Upper lobe of left lung (tissue), 6 donors: ENCODE results near the gene DCLK1. TPM values are rescaled to one million over a fixed set of nuclear protein-coding genes. Genes with fewer than 3 reads are reported as not detected.

Experiments
- ATAC-seq, 2 donors: fragments of 200-7000 bp; cut with Tn5 transposase; one replicate each; pipeline ENCODE4 v1.9.1; 2022; ENCODE audit warnings: mild to moderate bottlenecking in 2 of 2, moderate library complexity in 2 of 2; ENCODE audit not compliant: low FRiP score in 2 of 2
- DNase-seq, 2 donors: peaks; one replicate each; pipeline ENCODE4 v3.0.0-alpha.2; 2019 to 2020
- H3K27ac ChIP-seq, 4 donors: fragments of 200-600 bp; sonication (generic); one replicate each; pipeline ENCODE4 v1.5.1; 2016 to 2019
- H3K27me3 ChIP-seq, 4 donors: fragments of 200-600 bp; sonication (generic); one replicate each; pipeline ENCODE4 v1.5.1; 2017 to 2019
- H3K36me3 ChIP-seq, 4 donors: fragments of 200-600 bp; sonication (generic); one replicate each; pipeline ENCODE4 v1.5.1; 2016 to 2019
- H3K4me1 ChIP-seq, 4 donors: fragments of 200-600 bp; sonication (generic); one replicate each; pipeline ENCODE4 v1.5.1; 2018 to 2019
- H3K4me3 ChIP-seq, 4 donors: fragments of 200-600 bp; sonication (generic); one replicate each; pipeline ENCODE4 v1.5.1; 2017 to 2019; ENCODE audit warnings: mild to moderate bottlenecking in 2 of 4, moderate library complexity in 1 of 4
- H3K9me3 ChIP-seq, 4 donors: fragments of 200-600 bp; sonication (generic); one replicate each; pipeline ENCODE4 v1.5.1; 2018 to 2019
- EP300 ChIP-seq, 4 donors: sonication (generic); formaldehyde crosslinking; IDR thresholded peaks; one replicate each; pipeline ENCODE4 v1.5.1; 2017; ENCODE audit warnings: antibody characterized with exemption in 4 of 4, control low read depth in 2 of 4
- POLR2A ChIP-seq, 4 donors: fragments of 450-650 bp; IDR thresholded peaks; one replicate each; pipeline ENCODE4 v1.5.1; 2016 to 2017; ENCODE audit warnings: antibody characterized with exemption in 4 of 4, mild to moderate bottlenecking in 2 of 4
- POLR2AphosphoS5 ChIP-seq, 2 donors: sonication (generic); formaldehyde crosslinking; IDR thresholded peaks; one replicate each; pipeline ENCODE4 v1.5.1; 2017; ENCODE audit warnings: antibody characterized with exemption in 2 of 2
- WGBS, 2 donors: methylation state at CpG; one replicate each; pipeline ENCODE4 v1.1.5; 2017 to 2018; 5-methylcytosine and 5-hydroxymethylcytosine counted together
- total RNA-seq, 6 donors: library from RNA; depleted of rRNA in 4 of 6; stranded (reverse); fragments of >200 nt in 4 of 6; gene quantifications; one replicate each; pipeline versions ENCODE4 v1.1.0 to v1.2.1, GENCODE V29; 2016 to 2021
- TF ChIP-seq, protein P1 (sequence below), 6 experiments: fragments of 450-650 bp in 4 of 6; fragments of 200-600 bp in 2 of 6; sonication (generic) in 2 of 6; IDR thresholded peaks; one replicate each; pipeline ENCODE4 v1.5.1; 2016 to 2019; ENCODE audit warnings: antibody characterized with exemption in 6 of 6
- donor health status: DM: no; HTN: no; CAD: no; lungs with moderate emphysema.
- donor health status: DM: no; HTN: yes; CAD: no; lungs with severe emphysema.

Gene DCLK1
- total RNA-seq, 6 donors from 2014 or later, result 2.1 to 14.7 (median 3.9) TPM

DNA sequence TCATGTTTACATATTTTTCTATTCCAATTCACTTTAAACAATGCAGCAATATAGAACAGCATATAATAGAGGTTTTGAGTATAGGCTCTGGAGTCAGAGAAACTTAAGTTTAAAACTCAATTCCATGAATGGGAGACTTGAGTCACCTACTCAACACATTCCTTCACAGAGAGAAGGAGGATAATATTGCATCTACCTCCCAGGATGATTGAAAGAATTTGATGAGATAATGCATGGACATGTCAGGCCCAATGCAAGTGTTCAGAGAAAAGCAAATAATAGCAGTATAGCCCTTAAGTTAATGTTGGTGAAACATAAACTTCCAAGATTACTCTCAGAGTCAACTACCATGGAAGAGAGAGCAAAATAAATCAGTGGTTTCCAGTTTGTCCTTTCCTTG, 170.2 kb downstream of the DCLK1 start:
- TF ChIP-seq, protein P1, sequence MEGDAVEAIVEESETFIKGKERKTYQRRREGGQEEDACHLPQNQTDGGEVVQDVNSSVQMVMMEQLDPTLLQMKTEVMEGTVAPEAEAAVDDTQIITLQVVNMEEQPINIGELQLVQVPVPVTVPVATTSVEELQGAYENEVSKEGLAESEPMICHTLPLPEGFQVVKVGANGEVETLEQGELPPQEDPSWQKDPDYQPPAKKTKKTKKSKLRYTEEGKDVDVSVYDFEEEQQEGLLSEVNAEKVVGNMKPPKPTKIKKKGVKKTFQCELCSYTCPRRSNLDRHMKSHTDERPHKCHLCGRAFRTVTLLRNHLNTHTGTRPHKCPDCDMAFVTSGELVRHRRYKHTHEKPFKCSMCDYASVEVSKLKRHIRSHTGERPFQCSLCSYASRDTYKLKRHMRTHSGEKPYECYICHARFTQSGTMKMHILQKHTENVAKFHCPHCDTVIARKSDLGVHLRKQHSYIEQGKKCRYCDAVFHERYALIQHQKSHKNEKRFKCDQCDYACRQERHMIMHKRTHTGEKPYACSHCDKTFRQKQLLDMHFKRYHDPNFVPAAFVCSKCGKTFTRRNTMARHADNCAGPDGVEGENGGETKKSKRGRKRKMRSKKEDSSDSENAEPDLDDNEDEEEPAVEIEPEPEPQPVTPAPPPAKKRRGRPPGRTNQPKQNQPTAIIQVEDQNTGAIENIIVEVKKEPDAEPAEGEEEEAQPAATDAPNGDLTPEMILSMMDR (IDR thresholded peaks at IDR 0.05), result no peak
- TF ChIP-seq POLR2A (IDR thresholded peaks at IDR 0.05) (no peak), POLR2AphosphoS5 (IDR thresholded peaks at IDR 0.05) (no peak), EP300 (IDR thresholded peaks at IDR 0.05) (no peak)
- DNase-seq (no peak), ATAC-seq (no peak)
- Histone ChIP-seq H3K27me3 (no peaks in the 10 kb centered on the region), H3K4me1 (peaks cover 7 to 12% (median 9%) of the 10 kb centered on the region in 4 donors), H3K4me3 (no peak overlapping the region), H3K9me3 (no peaks in the 10 kb centered on the region), H3K36me3 (no peaks in the 10 kb centered on the region), H3K27ac (no peak overlapping the region)

DNA sequence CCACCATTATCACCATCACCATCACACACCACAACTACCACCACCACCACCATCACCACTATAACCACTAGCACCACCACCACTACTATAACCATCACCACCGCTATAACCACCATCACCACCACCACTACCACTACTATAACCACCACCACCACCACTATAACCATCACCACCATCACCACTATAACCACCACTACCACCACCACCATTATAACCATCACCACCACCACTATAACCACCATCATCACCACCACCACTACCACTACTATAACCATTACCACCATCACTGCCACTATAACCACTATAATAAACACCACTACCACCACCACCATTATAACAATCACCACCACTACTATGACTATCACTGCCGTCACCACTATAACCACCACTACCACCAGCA, 173.2 kb downstream of the DCLK1 start:
- no peak overlapping the region for H3K27ac ChIP-seq
- WGBS, 2 donors, result 84 to 90% methylated on average over 2 of the region's 2 CpGs

GRCh38 chr13:35957241-35957731, 173.9 kb downstream of the DCLK1 start:
- no peaks in the 10 kb centered on the region for H3K9me3 ChIP-seq
- H3K27me3 ChIP-seq, result no peaks in the 10 kb centered on the region
- no peaks in the 10 kb centered on the region for H3K4me1 ChIP-seq
- no peak for TF ChIP-seq POLR2A (IDR thresholded peaks at IDR 0.05)
- no peak for TF ChIP-seq POLR2AphosphoS5 (IDR thresholded peaks at IDR 0.05)
- no peak for TF ChIP-seq EP300 (IDR thresholded peaks at IDR 0.05)
- TF ChIP-seq, protein P1 (IDR thresholded peaks at IDR 0.05), result no peak
- H3K27ac ChIP-seq, result no peak overlapping the region
- DNase-seq (no peak), ATAC-seq (peak in 1 of 2 donors; percentile 60)
- no peaks in the 10 kb centered on the region for H3K36me3 ChIP-seq
- WGBS, 2 donors, result 68 to 70% methylated on average over 1 of the region's 1 CpG
- H3K4me3 ChIP-seq, result no peak overlapping the region

More for the DNA sequence above, 173.2 kb downstream of the DCLK1 start:
- ATAC-seq (peak in 1 of 2 donors; percentile 92), DNase-seq (no peak)
- Histone ChIP-seq H3K36me3 (no peaks in the 10 kb centered on the region), H3K27me3 (no peaks in the 10 kb centered on the region), H3K4me1 (no peaks in the 10 kb centered on the region), H3K9me3 (no peaks in the 10 kb centered on the region), H3K4me3 (no peak overlapping the region)
- TF ChIP-seq POLR2A (IDR thresholded peaks at IDR 0.05) (no peak), POLR2AphosphoS5 (IDR thresholded peaks at IDR 0.05) (no peak), EP300 (IDR thresholded peaks at IDR 0.05) (no peak)
- TF ChIP-seq, protein P1 (IDR thresholded peaks at IDR 0.05), result no peak

DNA sequence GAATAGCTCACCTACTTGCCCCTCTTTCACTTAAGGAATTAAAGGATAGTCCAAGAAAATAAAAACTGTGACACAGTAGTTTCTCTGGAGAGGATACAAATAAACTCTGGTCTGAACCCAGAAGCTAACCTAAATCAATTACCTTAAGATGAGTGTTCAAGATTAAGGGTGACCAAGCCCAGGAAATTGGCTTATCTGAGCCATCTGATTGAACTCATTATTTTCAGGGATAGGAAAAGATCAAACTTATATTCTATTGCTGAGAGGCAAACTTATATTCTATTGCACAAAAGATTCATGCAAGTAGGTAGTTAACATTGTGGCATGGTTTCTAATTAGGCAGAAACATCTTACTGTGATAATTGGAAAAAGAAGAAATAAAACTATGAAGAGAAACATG, 175.1 kb downstream of the DCLK1 start:
- no peaks in the 10 kb centered on the region for H3K9me3 ChIP-seq
- H3K4me3 ChIP-seq, result no peak overlapping the region
- DNase-seq, result no peak
- no peak overlapping the region for H3K27ac ChIP-seq
- TF ChIP-seq, protein P1 (IDR thresholded peaks at IDR 0.05), result no peak
- TF ChIP-seq POLR2AphosphoS5 (IDR thresholded peaks at IDR 0.05) (no peak), EP300 (IDR thresholded peaks at IDR 0.05) (no peak), POLR2A (IDR thresholded peaks at IDR 0.05) (no peak)
- H3K27me3 ChIP-seq, result no peaks in the 10 kb centered on the region
- no peak for ATAC-seq
- H3K4me1 ChIP-seq, result no peaks in the 10 kb centered on the region
- H3K36me3 ChIP-seq, result no peaks in the 10 kb centered on the region

GRCh38 chr13:35954207-35954560, 177.0 kb downstream of the DCLK1 start:
- no peak overlapping the region for H3K27ac ChIP-seq
- H3K4me3 ChIP-seq, result no peak overlapping the region
- WGBS, 2 donors, result 41 to 45% methylated on average over 3 of the region's 3 CpGs
- ATAC-seq, result no peak
- DNase-seq, result no peak
- no peaks in the 10 kb centered on the region for H3K36me3 ChIP-seq
- TF ChIP-seq EP300 (IDR thresholded peaks at IDR 0.05) (no peak), POLR2AphosphoS5 (IDR thresholded peaks at IDR 0.05) (no peak), POLR2A (IDR thresholded peaks at IDR 0.05) (no peak)
- TF ChIP-seq, protein P1 (IDR thresholded peaks at IDR 0.05), result no peak
- no peaks in the 10 kb centered on the region for H3K4me1 ChIP-seq
- no peaks in the 10 kb centered on the region for H3K9me3 ChIP-seq
- no peaks in the 10 kb centered on the region for H3K27me3 ChIP-seq
